Colonic mucosa (tissue), 4 donors: ENCODE measurements around the gene HES7. TPM values are rescaled to one million over a fixed set of nuclear protein-coding genes. Genes with fewer than 3 reads are reported as not detected.

Source experiments
- DNase-seq: peaks from one replicate; pipeline ENCODE4 v3.0.0-alpha.2; 2020
- H3K27ac ChIP-seq: fragments of 200-600 bp; one replicate; pipeline ENCODE4 v1.8.0; 2021
- H3K27me3 ChIP-seq: fragments of 200-600 bp; one replicate; pipeline ENCODE4 v1.8.0; 2021
- H3K36me3 ChIP-seq: fragments of 200-600 bp; one replicate; pipeline ENCODE4 v1.8.0; 2021
- H3K4me1 ChIP-seq: fragments of 200-600 bp; one replicate; pipeline ENCODE4 v1.8.0; 2021; ENCODE audit warnings: mild to moderate bottlenecking
- H3K4me3 ChIP-seq: fragments of 200-600 bp; one replicate; pipeline ENCODE4 v1.8.0; 2021
- H3K9ac ChIP-seq, 2 donors: one replicate each; pipeline ENCODE4 v1.7.0; 2013; ENCODE audit warnings: control low read depth in 2 of 2, low read depth in 2 of 2, low read length in 2 of 2
- H3K9me3 ChIP-seq: fragments of 200-600 bp; one replicate; pipeline ENCODE4 v1.8.0; 2021
- intact Hi-C: fragments of 100-400 bp; cut with DNase I; formaldehyde crosslinking; loops from one replicate; pipeline ENCODE4 v1.14.1; 2022
- total RNA-seq, 2 donors: library from RNA; stranded (reverse); fragmentation: NEBNext Ultra II Directional in 1 of 2; extraction: Animal tissue kit (Norgen Biotek cat#: 25700) in 1 of 2; gene quantifications; one replicate each; pipeline ENCODE4 v1.2.1, GENCODE V29; 2021
- TF ChIP-seq, protein P1 (sequence below): fragments of 200-600 bp; IDR thresholded peaks from one replicate; pipeline ENCODE4 v1.8.0; 2022; ENCODE audit warnings: antibody characterized with exemption, mild to moderate bottlenecking
- donor health status: healthy.
- donor health status: DM: no; HTN: no; CAD: no.
- donor health status: DM: no; HTN: no; CAD: no.

HES7 gene
- total RNA-seq, 2 donors from 2014 or later: not detected

DNA sequence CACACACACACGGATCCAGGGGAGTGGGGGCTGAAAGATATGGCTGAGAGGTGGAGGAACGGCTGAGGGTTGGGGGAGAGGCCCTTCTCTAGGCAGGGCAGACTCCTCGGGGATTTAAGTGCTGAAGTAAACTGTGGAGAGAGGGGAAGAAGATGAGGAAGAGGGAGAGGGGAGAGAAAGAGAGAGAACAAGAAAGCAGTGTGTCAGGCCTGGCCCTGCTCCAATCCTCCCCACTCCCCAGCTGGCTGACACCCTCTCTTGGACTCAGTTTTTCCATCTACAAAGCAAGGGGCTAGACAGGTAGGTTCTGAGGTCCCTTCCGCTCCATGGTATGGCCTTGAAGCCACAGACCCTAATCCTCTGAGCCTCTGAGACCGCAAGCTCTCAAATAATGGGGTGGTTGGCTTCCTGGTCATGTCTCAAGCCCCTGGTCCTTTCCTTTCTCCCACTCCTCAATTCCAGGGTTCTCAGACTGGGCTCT is 36.9 kb upstream of the HES7 start:
- no peak overlapping the region for H3K4me3 ChIP-seq
- H3K27me3 ChIP-seq: no peaks in the 10 kb centered on the region
- peaks cover 22% of the 10 kb centered on the region for H3K4me1 ChIP-seq
- no peak for DNase-seq
- peak overlapping the region; percentile 53 to 98 for H3K9ac ChIP-seq
- peak overlapping the region; percentile 98 for H3K27ac ChIP-seq
- intact Hi-C loops: no loop called here
- H3K36me3 ChIP-seq: no peaks in the 10 kb centered on the region
- TF ChIP-seq, protein P1, sequence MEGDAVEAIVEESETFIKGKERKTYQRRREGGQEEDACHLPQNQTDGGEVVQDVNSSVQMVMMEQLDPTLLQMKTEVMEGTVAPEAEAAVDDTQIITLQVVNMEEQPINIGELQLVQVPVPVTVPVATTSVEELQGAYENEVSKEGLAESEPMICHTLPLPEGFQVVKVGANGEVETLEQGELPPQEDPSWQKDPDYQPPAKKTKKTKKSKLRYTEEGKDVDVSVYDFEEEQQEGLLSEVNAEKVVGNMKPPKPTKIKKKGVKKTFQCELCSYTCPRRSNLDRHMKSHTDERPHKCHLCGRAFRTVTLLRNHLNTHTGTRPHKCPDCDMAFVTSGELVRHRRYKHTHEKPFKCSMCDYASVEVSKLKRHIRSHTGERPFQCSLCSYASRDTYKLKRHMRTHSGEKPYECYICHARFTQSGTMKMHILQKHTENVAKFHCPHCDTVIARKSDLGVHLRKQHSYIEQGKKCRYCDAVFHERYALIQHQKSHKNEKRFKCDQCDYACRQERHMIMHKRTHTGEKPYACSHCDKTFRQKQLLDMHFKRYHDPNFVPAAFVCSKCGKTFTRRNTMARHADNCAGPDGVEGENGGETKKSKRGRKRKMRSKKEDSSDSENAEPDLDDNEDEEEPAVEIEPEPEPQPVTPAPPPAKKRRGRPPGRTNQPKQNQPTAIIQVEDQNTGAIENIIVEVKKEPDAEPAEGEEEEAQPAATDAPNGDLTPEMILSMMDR: no peak
- no peaks in the 10 kb centered on the region for H3K9me3 ChIP-seq

DNA sequence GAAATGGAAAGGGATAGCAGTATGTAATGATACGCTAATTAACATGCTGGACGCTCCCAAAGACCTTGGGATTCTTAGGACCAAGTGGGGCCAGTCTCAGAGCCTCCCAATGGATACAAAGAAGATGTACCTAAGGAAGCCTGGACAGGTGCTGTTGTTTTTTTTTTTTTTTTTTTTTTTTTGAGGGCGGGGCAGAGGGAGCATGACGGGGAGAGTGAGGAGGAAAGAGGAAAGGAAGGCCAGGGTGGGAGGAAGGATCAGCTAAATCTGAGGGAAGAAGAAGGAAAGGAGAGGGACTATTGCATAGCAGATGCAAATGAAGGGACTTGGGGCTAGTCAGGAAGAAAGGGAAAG is 36.3 kb upstream of the HES7 start:
- Histone ChIP-seq H3K36me3 (no peaks in the 10 kb centered on the region), H3K27me3 (no peaks in the 10 kb centered on the region), H3K9ac (no peak overlapping the region), H3K4me1 (peaks cover 22% of the 10 kb centered on the region), H3K9me3 (no peaks in the 10 kb centered on the region), H3K4me3 (no peak overlapping the region), H3K27ac (peak overlapping the region; percentile 98)
- DNase-seq: no peak
- intact Hi-C loops: no loop called here
- TF ChIP-seq, protein P1: no peak

DNA sequence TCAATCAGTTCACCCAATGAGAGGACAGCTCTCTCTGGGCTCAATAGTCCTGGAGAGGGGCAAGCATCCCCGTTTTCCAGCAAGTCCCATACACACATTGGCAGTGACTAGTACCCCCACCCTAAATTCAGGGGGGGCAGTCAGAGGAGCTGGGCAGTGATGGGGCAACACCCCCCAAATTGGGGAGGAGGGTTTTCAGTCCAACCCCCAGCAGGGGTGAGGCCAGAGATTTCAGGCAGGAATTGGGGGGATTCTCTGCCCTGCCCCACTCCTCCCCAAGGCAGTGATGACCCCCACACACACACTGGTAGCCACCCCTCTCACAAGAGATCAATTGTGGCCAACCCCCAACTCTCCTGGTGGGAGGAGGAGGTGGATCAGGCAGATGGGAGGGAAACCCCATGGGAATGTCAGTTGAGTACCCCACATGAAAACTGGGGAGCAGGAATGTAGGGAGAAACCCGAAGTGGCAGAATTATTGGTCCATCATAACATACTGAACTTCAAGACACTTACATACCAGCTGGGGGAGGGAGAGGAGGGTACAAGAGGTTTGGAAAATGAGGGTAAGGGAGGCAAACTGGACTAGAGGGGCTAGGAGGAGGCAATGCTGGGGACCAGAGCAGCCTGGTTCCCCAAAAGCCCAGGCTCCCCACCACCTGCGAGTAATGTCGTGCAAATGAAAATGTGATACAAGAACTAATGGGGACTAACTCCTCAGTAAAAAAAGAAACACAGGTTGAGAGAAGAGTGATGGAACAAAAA is 35.7 kb upstream of the HES7 start:
- intact Hi-C loops: no loop called here
- H3K27ac ChIP-seq: no peak overlapping the region
- no peaks in the 10 kb centered on the region for H3K27me3 ChIP-seq
- no peaks in the 10 kb centered on the region for H3K9me3 ChIP-seq
- DNase-seq: no peak
- H3K36me3 ChIP-seq: no peaks in the 10 kb centered on the region
- peaks cover 24% of the 10 kb centered on the region for H3K4me1 ChIP-seq
- no peak overlapping the region for H3K4me3 ChIP-seq
- TF ChIP-seq, protein P1: no peak
- peak overlapping the region; percentile 1 to 16 for H3K9ac ChIP-seq

DNA sequence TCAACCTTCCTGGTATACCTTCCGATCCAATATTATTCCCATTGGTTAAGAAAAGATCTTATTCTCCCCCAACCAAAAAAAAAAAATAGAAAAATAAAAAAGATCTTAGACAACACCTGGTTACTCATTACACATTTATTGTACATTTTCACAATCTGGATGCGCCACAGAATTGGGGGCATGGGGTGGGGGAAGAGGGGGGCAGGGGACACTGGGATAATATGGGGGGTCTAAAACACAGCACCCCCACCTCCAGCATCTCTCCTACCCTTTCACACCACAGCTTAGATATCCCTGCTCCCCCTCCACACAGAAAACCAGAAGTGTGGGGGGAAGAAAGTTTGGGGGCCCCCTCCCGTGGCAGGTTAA is 35.1 kb upstream of the HES7 start:
- no peak for DNase-seq
- no peaks in the 10 kb centered on the region for H3K9me3 ChIP-seq
- TF ChIP-seq, protein P1: no peak

DNA sequence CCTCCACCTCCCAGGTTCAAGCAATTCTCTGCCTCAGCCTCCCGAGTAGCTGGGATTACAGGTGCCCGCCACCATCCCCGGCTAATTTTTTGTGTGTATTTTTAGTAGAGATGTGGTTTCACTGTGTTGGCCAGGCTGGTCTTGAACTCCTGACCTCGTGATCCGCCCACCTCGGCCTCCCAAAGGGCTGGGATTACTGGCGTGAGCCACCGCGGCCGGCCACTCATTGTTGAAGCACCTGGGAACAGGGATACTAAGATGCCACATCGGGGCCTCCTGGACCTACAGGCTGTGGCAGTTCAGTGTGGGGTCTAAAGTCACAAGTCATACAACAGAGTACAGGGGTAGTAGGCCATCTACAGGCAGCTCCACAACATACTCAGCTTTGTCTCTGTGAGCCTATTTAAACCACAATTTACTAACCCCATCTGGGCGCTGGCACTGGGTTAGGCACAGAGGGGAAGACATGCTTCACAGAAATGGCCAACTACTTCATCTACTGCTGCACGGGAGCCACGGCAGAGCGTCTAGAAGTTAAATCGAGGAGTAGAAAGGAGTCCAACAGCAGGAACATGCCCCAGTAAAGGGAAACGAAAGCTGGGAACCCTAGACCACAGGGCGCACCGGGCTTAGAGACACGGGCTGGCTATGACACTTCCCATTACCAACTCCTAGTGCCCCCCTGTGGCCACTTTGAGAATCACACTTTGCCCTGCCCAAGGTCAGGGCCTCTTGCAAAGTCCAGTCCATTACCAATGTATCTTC is 34.5 kb upstream of the HES7 start:
- H3K27ac ChIP-seq: peak overlapping the region; percentile 78
- no peaks in the 10 kb centered on the region for H3K9me3 ChIP-seq
- TF ChIP-seq, protein P1: peak; percentile 90
- DNase-seq: peak; percentile 98
- intact Hi-C loops: no loop called here
- H3K36me3 ChIP-seq: no peaks in the 10 kb centered on the region
- no peaks in the 10 kb centered on the region for H3K27me3 ChIP-seq
- peaks cover 17% of the 10 kb centered on the region for H3K4me1 ChIP-seq
- H3K9ac ChIP-seq: peak overlapping the region; percentile 38 to 48
- H3K4me3 ChIP-seq: no peak overlapping the region

More for the DNA sequence above, 35.1 kb upstream of the HES7 start:
- intact Hi-C loops: no loop called here
- Histone ChIP-seq H3K9ac (peak overlapping the region in 1 of 2 donors; percentile 48), H3K36me3 (no peaks in the 10 kb centered on the region), H3K27me3 (no peaks in the 10 kb centered on the region), H3K4me1 (peaks cover 22% of the 10 kb centered on the region), H3K4me3 (no peak overlapping the region), H3K27ac (peak overlapping the region; percentile 78)
